Keratinocyte (primary cell): ENCODE measurements around the gene AMBRA1. TPM values are rescaled to one million over a fixed set of nuclear protein-coding genes. Genes with fewer than 3 reads are reported as not detected.

ENCODE experiments used
- DNase-seq: peaks from one replicate; pipeline ENCODE4 v3.0.0-alpha.2; 2011; ENCODE audit warnings: low read depth, missing footprints, low spot score
- FAIRE-seq: peaks from 2 replicates; lab custom pipeline; 2011; peaks lifted over from hg19 to GRCh38; lab: Jason Lieb, UNC
- H2AFZ ChIP-seq: 2 replicates; pipeline ENCODE4 v1.6.0; 2012; ENCODE audit warnings: low read length, control low read depth, inconsistent platforms; ENCODE audit not compliant: control insufficient read depth
- H3K27ac ChIP-seq: 2 replicates; pipeline ENCODE4 v1.5.1; 2011; ENCODE audit warnings: low read length; ENCODE audit not compliant: control insufficient read depth, insufficient read depth
- H3K27me3 ChIP-seq: 3 replicates; pipeline ENCODE4 v1.6.0; 2011; ENCODE audit warnings: low read length; ENCODE audit not compliant: control insufficient read depth, insufficient read depth; ENCODE audit errors: extremely low read depth
- H3K36me3 ChIP-seq, 2 experiments: 2 replicates in 1 of 2; 3 replicates in 1 of 2; pipeline ENCODE4 v1.5.1; 2011; ENCODE audit warnings: low read length in 2 of 2, mild to moderate bottlenecking in 1 of 2; ENCODE audit not compliant: control insufficient read depth in 2 of 2, insufficient read depth in 2 of 2; ENCODE audit errors: extremely low read depth in 1 of 2
- H3K4me1 ChIP-seq: 3 replicates; pipeline ENCODE4 v1.5.1; 2011; ENCODE audit warnings: low read length; ENCODE audit not compliant: control insufficient read depth, insufficient read depth; ENCODE audit errors: extremely low read depth
- H3K4me2 ChIP-seq: 3 replicates; pipeline ENCODE4 v1.6.0; 2011; ENCODE audit warnings: low read depth, low read length; ENCODE audit not compliant: control insufficient read depth, insufficient read depth; ENCODE audit errors: extremely low read depth
- H3K4me3 ChIP-seq, 3 experiments: fragments of 200-600 bp in 1 of 3; sonication (generic) in 1 of 3; 2 replicates in 2 of 3; 3 replicates in 1 of 3; pipeline ENCODE4 v1.5.1; 2011 to 2016; ENCODE audit warnings: low read length in 3 of 3, mild to moderate bottlenecking in 3 of 3, control low read depth in 2 of 3, inconsistent platforms in 1 of 3, low read depth in 1 of 3, mixed read lengths in 1 of 3, mixed run types in 1 of 3, moderate library complexity in 1 of 3; ENCODE audit not compliant: control insufficient read depth in 2 of 3, insufficient read depth in 2 of 3; ENCODE audit errors: extremely low read depth in 1 of 3
- H3K79me2 ChIP-seq: 2 replicates; pipeline ENCODE4 v1.6.0; 2012; ENCODE audit warnings: low read length; ENCODE audit not compliant: control insufficient read depth, insufficient read depth
- H3K9ac ChIP-seq: 3 replicates; pipeline ENCODE4 v1.6.0; 2011; ENCODE audit warnings: low read length; ENCODE audit not compliant: control insufficient read depth, insufficient read depth; ENCODE audit errors: extremely low read depth
- H3K9me1 ChIP-seq: 3 replicates; pipeline ENCODE4 v1.6.0; 2011; ENCODE audit warnings: low read length; ENCODE audit not compliant: control insufficient read depth, insufficient read depth; ENCODE audit errors: extremely low read depth
- H3K9me3 ChIP-seq: 2 replicates; pipeline ENCODE4 v1.5.1; 2012; ENCODE audit warnings: low read depth, low read length; ENCODE audit not compliant: control insufficient read depth
- H4K20me1 ChIP-seq: 3 replicates; pipeline ENCODE4 v1.6.0; 2011; ENCODE audit warnings: low read length; ENCODE audit not compliant: control insufficient read depth, insufficient read depth; ENCODE audit errors: extremely low read depth
- EZH2 ChIP-seq: IDR thresholded peaks from one replicate; pipeline ENCODE4 v1.6.1; 2012; ENCODE audit warnings: inconsistent platforms, mild to moderate bottlenecking, low read length, moderate library complexity
- dilution Hi-C: fragments of 300-500 bp; cut with MboI; formaldehyde crosslinking; loops from one replicate; pipeline ENCODE4 v1.7.0; 2020; ENCODE audit warnings: low sequenced_read_pairs; ENCODE audit not compliant: extremely low pct_ligation_motif_present
- polyA plus RNA-seq, 5 experiments: library from polyadenylated mRNA; depleted of rRNA in 3 of 5; stranded (reverse) in 3 of 5; stranded (forward) in 1 of 5; unstranded in 1 of 5; fragments of >200 nt; gene quantifications; 1 replicate in 1 of 5; 2 replicates in 3 of 5; 3 replicates in 1 of 5; pipeline versions ENCODE4 v1.2.1 to v1.2.3, GENCODE V29; 2011 to 2012; ENCODE audit warnings: missing spikeins in 2 of 5, low read depth in 1 of 5, low replicate concordance in 1 of 5
- TF ChIP-seq, protein P1 (sequence below), 3 experiments: IDR thresholded peaks in 1 of 3; conservative IDR thresholded peaks in 1 of 3; optimal IDR thresholded peaks in 1 of 3; 2 replicates in 2 of 3; 3 replicates in 1 of 3; pipeline versions ENCODE3 to v1.5.1; 2011; ENCODE audit warnings: low read length in 3 of 3, mild to moderate bottlenecking in 3 of 3, moderate library complexity in 2 of 3, control low read depth in 1 of 3, inconsistent platforms in 1 of 3; ENCODE audit not compliant: insufficient read depth in 2 of 3; ENCODE audit errors: extremely low read depth in 1 of 3

Gene AMBRA1
- polyA plus RNA-seq, 1 donor (not counting 4 experiments of a cell fraction or from before 2014, with no cell fraction given): 10.5 TPM

DNA sequence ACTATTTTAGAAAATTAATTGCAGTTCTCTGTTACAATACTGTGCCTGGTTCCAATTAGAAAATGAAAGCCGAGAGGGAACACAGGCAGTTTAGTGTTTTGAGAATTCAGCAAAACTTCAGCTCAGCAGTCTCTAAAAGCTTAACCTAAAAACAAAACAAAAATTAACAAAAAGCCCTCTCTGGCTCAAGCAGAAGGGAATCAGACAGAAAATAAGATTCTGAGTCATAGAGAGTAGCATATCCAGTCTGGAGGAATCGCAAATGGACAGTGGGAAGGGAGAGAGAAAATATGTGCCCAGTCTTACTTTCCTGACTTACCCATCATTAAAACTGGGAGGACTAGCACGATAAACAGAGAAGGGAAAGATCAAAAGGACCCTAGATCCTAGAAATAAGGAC, 164.1 kb downstream of the AMBRA1 start:
- no peak overlapping the region for H3K27ac ChIP-seq
- H3K9me1 ChIP-seq: no peaks in the 10 kb centered on the region
- no peak overlapping the region for H3K9ac ChIP-seq
- H3K79me2 ChIP-seq: no peaks in the 10 kb centered on the region
- no peak for FAIRE-seq
- no peak overlapping the region for H3K4me2 ChIP-seq
- no peaks in the 10 kb centered on the region for H3K9me3 ChIP-seq
- TF ChIP-seq EZH2: no peak
- TF ChIP-seq, protein P1, sequence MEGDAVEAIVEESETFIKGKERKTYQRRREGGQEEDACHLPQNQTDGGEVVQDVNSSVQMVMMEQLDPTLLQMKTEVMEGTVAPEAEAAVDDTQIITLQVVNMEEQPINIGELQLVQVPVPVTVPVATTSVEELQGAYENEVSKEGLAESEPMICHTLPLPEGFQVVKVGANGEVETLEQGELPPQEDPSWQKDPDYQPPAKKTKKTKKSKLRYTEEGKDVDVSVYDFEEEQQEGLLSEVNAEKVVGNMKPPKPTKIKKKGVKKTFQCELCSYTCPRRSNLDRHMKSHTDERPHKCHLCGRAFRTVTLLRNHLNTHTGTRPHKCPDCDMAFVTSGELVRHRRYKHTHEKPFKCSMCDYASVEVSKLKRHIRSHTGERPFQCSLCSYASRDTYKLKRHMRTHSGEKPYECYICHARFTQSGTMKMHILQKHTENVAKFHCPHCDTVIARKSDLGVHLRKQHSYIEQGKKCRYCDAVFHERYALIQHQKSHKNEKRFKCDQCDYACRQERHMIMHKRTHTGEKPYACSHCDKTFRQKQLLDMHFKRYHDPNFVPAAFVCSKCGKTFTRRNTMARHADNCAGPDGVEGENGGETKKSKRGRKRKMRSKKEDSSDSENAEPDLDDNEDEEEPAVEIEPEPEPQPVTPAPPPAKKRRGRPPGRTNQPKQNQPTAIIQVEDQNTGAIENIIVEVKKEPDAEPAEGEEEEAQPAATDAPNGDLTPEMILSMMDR (optimal IDR thresholded peaks at IDR 0.05 in 1 of 3, IDR thresholded peaks at IDR 0.05 in 1 of 3, conservative IDR thresholded peaks at IDR 0.05 in 1 of 3; ENCODE audit: extremely low read depth in 1 of 3, insufficient read depth in 2 of 3, low read length in 3 of 3): no peak
- H3K27me3 ChIP-seq: no peaks in the 10 kb centered on the region
- no peaks in the 10 kb centered on the region for H4K20me1 ChIP-seq
- H3K4me3 ChIP-seq: no peak overlapping the region
- H2AFZ ChIP-seq: no peak overlapping the region
- peaks cover 8 to 21% of the 10 kb centered on the region in 2 experiments for H3K36me3 ChIP-seq
- dilution Hi-C loops: no loop called here
- peaks cover 5% of the 10 kb centered on the region for H3K4me1 ChIP-seq
- DNase-seq: no peak

GRCh38 chr11:46427364-46427763, 166.5 kb downstream of the AMBRA1 start:
- no peak overlapping the region for H3K4me3 ChIP-seq
- H3K9me1 ChIP-seq: no peaks in the 10 kb centered on the region
- no peak overlapping the region for H3K4me2 ChIP-seq
- H3K27me3 ChIP-seq: no peaks in the 10 kb centered on the region
- no peaks in the 10 kb centered on the region for H3K9me3 ChIP-seq
- FAIRE-seq: no peak
- dilution Hi-C loops: no loop called here
- H3K36me3 ChIP-seq: peaks cover 5 to 9% of the 10 kb centered on the region in 2 experiments
- peaks cover 5% of the 10 kb centered on the region for H3K4me1 ChIP-seq
- no peak overlapping the region for H2AFZ ChIP-seq
- H4K20me1 ChIP-seq: no peaks in the 10 kb centered on the region
- TF ChIP-seq EZH2: no peak
- TF ChIP-seq, protein P1 (optimal IDR thresholded peaks at IDR 0.05 in 1 of 3, IDR thresholded peaks at IDR 0.05 in 1 of 3, conservative IDR thresholded peaks at IDR 0.05 in 1 of 3; ENCODE audit: extremely low read depth in 1 of 3, insufficient read depth in 2 of 3, low read length in 3 of 3): no peak
- no peak for DNase-seq
- no peak overlapping the region for H3K27ac ChIP-seq
- H3K9ac ChIP-seq: no peak overlapping the region
- no peaks in the 10 kb centered on the region for H3K79me2 ChIP-seq
